GM12892 (cell line): Measurements from ENCODE around the gene OR6K2.

Experiments used
- POLR2A ChIP-seq: IDR thresholded peaks from 2 replicates; pipeline ENCODE4 v1.6.1; 2011; ENCODE audit warnings: low read depth, low read length, control low read depth
- POLR2AphosphoS5 ChIP-seq: IDR thresholded peaks from 2 replicates; pipeline ENCODE4 v1.6.1; 2011; ENCODE audit warnings: low read depth, low read length, control low read depth

DNA sequence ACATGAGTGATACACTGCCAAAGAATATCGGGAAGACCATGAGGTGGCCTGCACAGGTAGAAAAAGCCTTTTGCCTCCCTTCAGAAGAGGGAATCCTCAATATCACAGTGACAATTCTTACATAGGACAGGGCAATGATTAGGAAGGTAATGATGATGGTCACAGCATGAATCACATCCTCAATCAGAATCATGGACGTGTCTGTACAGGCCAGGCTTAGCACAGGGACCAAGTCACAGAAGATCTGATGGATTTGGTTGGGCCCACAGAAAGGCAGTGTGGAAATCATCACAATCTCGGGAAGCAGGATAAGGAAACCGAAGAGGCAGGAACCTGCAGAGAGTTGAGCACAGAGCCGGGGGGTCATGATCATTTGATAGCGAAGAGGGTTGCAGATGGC lies 16.9 kb upstream of the OR6K2 start:
- TF ChIP-seq POLR2A (no peak), POLR2AphosphoS5 (no peak)
